GM19035 (cell line): ENCODE measurements around the gene TRIM71.
"Not testable (repeated sequence)": the region's sequence is repeated elsewhere in the genome, so short reads cannot be mapped to it uniquely, and the experiment has no call there.

Source experiments
- ATAC-seq: cut with Tn5 transposase; IDR thresholded peaks from one replicate; pipeline ENCODE4 v1.9.1; 2021; ENCODE audit not compliant: unreplicated experiment

Gene TRIM71

DNA sequence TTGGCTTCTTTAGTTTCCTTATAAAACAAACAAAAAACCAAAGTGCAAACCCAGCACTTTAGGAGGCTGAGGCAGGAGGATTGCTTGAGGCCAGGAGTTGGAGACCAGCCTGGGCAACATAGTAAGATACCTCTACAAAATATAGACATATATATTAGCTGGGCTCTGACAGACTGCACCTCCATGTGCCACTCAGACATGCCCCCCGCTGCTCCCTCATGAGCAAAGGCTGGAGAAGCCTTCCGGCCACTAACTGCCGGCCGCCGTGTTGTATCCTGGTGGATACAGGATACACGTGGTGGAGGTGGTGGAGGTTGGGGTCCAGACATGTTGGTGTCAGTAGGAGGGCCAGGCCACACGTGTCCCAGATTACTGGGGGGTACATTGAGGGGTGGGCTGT is 104.3 kb downstream of the TRIM71 start:
- no peak for ATAC-seq

DNA sequence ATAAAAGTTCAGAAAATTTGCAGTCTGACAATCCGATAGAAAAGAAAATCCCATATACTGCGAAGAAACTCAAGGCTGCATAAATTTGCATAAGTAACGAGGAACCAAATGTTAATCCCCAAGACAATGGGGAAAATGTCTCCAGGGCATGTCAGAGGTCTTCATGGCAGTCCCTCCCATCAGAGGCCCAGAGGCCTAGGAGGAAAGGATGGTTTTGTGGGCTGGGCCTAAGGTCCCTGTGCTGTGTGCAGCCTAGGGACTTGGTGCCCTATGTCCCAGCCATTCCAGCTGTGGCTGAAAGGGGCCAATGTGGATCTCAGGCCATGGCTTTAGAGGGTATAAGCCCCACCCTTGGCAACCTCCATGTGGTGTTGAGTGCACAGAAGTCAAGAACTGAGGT is 112.4 kb downstream of the TRIM71 start:
- no peak for ATAC-seq

DNA sequence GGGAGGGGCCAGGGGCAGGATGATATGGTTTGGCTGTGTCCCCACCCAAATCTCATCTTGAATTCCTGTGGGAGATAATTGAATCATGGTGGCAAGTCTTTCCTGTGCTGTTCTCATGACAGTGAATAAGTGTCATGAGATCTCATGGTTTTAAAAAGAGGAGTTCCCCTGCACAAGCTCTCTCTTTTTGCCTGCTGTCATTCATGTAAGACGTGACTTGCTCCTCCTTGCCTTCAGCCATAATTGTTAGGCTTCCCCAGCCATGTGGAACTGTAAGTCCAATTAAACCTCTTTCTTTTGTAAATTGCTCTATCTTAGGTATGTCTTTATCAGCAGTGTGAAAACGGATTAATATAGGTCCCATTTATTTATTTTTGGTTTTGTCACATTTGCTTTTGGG is 113.5 kb downstream of the TRIM71 start:
- not testable (repeated sequence) for ATAC-seq

DNA sequence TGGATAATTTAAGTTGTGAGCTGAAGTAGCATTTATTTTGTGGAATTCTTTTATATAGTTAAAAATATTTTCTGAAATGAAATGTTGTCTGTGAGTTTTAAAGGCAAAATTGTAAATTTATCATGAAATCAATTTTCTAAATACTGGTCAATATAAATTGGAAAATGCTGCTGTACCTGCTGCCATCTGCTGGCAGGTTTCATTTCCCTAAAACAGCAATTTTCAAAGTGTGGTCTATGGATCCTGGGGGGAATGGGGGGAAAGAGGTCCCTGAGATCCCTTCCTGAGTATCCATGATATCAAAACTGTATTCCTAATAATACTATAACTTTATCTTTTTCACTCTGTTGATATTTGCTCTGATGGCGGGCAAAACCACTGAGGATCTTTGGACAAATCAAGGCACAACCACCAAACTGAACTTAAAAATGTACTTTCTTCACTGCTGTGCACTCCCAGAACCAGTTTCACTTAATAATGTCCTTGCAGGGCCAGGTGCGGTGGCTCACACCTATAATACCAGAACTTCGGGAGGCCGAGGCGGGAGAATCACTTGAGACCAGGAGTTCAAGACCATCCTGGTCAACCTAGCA is 116.4 kb downstream of the TRIM71 start:
- no peak for ATAC-seq

DNA sequence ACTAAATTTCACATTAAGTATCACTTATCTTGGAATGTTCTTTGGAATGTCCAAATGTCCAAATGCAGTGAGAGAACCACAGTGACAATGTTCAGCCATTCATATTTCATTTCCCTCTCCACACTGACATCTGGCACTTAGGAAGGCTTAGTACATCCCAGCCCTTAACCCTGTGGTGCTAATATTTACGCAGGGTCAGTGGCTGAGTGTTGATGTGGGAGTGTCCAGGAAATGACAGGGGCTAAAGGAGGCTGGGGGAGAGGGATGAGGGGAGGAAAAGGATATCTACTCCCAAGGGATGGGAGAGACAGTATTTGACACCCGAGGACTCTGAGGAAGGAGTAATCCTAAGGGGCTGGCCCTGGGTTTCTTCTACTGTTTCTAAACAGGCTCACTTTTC is 119.5 kb downstream of the TRIM71 start:
- ATAC-seq: no peak

DNA sequence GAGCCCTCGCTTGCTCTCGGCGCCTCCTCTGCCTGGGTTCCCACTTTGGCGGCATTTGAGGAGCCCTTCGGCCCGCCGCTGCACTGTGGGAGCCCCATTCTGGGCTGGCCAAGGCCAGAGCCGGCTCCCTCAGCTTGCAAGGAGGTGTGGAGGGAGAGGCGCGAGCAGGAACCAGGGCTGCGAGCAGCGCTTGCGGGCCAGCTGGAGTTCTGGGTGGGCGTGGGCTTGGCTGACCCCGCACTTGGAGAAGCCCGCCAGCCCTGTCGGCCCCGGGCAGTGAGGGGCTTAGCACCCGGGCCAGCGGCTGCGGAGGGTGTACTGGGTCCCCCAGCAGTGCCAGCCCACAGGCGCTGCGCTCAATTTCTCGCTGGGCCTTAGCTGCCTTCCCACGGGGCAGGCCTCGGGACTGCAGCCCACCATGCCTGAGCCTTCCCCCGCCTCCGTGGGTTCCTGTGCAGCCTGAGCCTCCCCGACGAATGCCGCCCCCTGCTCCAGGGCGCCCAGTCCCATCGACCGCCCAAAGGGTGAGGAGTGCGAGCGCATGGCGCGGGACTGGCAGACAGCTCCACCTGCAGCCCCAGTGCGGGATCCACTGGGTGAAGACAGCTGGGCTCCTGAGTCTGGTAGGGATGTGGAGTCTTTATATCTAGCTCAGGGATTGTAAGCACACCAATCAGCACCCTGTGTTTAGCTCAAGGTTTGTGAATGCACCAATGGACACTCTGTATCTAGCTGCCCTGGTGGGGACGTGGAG is 121.9 kb downstream of the TRIM71 start:
- ATAC-seq: not testable (repeated sequence)

DNA sequence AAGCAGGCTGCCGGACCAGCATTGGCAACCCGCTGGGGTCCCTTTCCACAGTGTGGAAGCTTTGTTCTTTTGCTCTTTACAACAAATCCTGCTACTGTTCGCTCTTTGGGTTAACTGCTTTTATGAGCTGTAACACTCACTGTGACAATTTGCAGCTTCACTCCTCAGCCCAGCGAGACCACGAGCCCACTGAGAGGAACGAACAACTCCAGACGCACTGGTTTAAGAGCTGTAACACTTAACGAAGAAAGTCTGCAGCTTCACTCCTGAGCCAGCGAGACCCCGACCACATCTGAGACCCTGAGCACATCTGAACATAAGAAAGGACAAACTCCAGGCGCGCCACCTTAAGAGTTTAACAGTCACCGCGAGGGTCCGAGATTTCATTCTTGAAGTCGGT is 122.9 kb downstream of the TRIM71 start:
- no peak for ATAC-seq

DNA sequence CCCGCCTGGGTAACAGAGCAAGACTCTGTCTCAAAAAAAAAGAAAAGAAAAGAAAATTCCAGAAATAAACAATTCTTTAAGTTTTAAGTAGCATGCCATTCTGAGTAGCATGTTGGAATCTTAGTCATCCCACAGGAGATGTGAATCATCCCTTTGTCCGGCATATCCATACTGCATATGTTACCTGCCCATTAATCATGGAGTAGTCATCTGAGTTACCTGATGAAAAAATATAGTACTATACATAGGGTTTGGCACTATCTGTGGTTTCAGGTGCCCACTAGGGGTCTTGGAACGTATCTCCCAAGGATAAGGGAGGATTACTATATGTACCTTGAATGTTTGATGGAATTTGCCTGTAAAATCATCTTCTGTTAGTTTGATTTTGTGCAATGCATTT is 127.3 kb downstream of the TRIM71 start:
- no peak for ATAC-seq

DNA sequence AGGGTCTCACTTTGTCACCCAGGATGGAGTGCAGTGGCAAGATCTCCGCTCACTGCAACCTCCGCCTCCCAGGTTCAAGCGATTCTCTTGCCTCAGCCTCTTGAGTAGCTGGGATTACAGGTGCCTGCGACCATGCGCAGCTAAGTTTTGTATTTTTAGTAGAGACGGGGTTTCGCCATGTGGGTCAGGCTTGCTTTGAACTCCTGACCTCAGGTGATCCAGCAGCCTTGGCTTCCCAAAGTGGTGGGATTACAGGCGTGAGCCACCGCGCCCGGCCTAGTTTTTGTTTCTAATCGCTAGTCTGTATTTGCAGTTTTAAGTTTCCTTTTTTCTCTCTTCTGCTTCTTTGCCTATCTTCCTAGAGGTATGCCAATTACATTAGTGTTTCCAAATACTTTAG is 127.8 kb downstream of the TRIM71 start:
- not testable (repeated sequence) for ATAC-seq

DNA sequence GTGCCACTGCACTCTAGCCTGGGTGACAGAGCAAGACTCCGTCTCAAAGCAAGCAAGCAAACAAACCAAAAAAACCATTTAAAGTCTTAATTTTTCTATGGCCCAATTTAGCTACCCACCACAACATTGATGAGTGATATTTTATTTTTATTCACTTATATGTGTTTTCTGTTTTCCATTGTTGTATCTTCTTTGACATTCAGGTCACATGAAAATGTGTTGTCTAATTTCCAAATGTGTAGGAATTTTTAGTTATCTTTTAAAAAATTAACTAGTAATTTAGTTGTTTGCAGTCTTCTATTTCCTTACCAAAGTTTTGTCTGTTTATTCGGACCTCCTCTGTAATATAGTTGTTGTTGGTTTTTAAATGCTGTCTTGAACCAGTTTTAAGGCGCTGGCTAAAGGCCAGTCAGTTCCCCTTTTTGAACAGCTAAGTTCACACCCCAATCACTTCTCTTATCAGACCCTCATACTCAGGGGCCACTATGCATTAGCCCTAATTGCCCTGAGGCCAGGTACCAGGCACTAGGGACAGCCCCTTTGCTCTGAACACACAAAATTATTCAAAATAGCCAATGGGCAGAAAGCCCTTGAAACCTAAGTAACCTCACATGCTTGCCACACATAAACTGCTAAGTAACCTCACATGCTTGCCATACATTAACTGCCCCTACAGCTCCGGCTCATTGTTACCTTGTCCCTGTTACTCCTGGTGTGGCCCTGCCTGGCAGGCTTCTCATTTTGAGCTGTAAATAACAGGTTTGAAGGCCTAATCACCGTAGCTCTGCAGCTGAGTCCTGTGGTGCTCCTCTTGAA is 129.4 kb downstream of the TRIM71 start:
- peak; percentile 26 for ATAC-seq
